ENCODE results near the gene MPPE1. TPM values are rescaled to one million over a fixed set of nuclear protein-coding genes. Genes with fewer than 3 reads are reported as not detected.

MPPE1 gene
- total RNA-seq, 1 donor from 2014 or later, result 24.6 TPM

DNA sequence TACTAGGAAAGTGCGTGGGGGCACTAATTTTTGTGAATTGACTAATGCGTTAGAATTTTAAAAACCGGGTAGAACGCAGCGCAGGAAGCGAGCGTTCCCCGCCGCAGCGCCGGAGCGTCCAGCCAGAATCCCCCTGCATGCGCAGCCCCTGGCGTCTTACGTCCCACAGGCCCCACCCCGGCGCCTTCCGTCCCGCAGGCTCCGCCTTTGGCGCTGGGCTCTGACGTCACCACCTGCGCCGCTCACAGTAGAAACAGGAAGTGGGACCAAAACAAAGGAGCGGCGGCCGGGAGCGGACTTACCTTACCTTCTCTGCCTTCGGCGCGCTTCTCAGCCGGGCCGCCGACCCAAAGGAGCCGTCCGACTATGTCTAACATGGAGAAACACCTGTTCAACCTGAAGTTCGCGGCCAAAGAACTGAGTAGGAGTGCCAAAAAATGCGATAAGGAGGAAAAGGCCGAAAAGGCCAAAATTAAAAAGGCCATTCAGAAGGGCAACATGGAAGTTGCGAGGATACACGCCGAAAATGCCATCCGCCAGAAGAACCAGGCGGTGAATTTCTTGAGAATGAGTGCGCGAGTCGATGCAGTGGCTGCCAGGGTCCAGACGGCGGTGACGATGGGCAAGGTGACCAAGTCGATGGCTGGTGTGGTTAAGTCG is 56.8 kb downstream of the MPPE1 start, which contains the start of gene CHMP1B:
CHMP1B (plus strand) TSS at position 268 of the 660 bp plus-strand sequence; CDS start at position 367, 99 bp downstream.
- peak in 1 of 2 donors; percentile 98 for DNase-seq (ENCODE audit: extremely low spot score in 2 of 2)
- Histone ChIP-seq H3K27ac (peak within 1 kb of the TSS; percentile 92), H3K27me3 (no peaks in the 10 kb centered on the region), H3K4me1 (peaks cover 23% of the 10 kb centered on the region), H3K36me3 (no peaks in the 10 kb centered on the region), H3K9me3 (no peaks in the 10 kb centered on the region), H3K4me3 (peak within 1 kb of the TSS; percentile 64 to 85)
- peak; percentile 65 to 94 for TF ChIP-seq POLR2A (IDR thresholded peaks at IDR 0.05)
- TF ChIP-seq POLR2AphosphoS5 (IDR thresholded peaks at IDR 0.05; ENCODE audit: insufficient read depth in 1 of 2, low read depth in 1 of 2), result peak; percentile 95 to 99
- no peak for TF ChIP-seq CTCF (IDR thresholded peaks at IDR 0.05)
- intact Hi-C loops (cut with DNase I), result no loop called here

DNA sequence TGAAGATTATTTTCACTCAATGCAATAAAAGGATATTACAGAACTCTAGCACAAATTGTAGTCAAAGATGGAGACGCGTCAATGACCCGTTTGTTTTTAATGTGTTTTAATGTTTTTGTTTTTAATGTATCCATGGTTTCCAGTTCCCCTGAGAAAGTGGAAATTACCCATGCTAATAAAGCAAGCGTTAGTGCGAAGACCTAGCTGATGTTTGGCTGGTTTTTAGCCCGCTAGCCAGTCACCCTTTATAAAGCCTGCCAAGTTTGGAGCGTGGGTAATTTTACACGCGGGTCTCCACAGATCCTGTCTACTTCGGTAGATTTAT is 57.3 kb downstream of the MPPE1 start:
- no peaks in the 10 kb centered on the region for H3K36me3 ChIP-seq
- no peak for DNase-seq (ENCODE audit: extremely low spot score in 2 of 2)
- H3K27ac ChIP-seq, result peak overlapping the region; percentile 92
- peaks cover 23% of the 10 kb centered on the region for H3K4me1 ChIP-seq
- TF ChIP-seq POLR2AphosphoS5 (IDR thresholded peaks at IDR 0.05; ENCODE audit: insufficient read depth in 1 of 2, low read depth in 1 of 2), result no peak
- TF ChIP-seq CTCF (IDR thresholded peaks at IDR 0.05), result no peak
- no peaks in the 10 kb centered on the region for H3K9me3 ChIP-seq
- H3K4me3 ChIP-seq, result peak overlapping the region; percentile 64 to 85
- no peaks in the 10 kb centered on the region for H3K27me3 ChIP-seq
- intact Hi-C loops (cut with DNase I), result no loop called here

DNA sequence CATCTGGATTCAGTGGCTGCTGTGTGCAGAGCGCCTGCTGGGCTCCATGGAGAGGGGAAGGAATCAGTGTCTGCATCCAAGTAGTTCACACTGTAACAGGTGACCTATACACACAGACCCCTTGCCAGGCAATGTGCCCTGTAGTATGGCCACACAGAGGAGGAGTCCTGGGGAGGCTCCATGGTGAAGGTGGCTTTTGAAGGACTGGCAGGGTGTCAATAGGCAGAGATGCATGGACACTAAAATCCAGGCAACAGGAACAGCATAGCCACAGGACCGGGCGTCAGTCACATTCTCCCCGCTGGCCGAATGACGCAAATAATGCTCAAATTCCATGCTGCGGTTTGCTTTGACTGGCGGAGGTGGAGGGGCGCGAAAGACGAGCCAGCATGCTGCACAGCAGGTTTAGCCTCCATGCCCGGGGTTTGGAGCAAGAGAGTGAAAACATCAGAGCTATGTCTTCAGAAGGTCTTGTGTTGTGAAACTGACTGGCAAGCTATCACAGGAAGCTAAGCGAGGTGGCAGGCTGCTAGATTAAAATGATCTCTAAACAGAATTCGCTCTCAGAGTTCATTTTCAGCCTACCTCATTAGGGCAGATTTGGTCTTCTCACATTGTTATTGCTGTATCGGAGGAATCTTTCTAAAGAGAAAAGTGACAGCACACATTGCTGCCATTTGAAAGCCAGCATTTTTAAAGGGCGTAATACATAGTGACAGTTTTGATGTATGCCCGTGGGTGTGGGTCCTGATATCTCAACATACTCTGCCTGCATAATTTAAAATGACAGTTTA is 58.1 kb downstream of the MPPE1 start:
- Histone ChIP-seq H3K27ac (peak overlapping the region; percentile 92), H3K27me3 (no peaks in the 10 kb centered on the region), H3K4me3 (peak overlapping the region; percentile 64 to 85), H3K4me1 (peaks cover 23% of the 10 kb centered on the region), H3K9me3 (no peaks in the 10 kb centered on the region), H3K36me3 (no peaks in the 10 kb centered on the region)
- DNase-seq (ENCODE audit: extremely low spot score in 2 of 2), result no peak
- no peak for TF ChIP-seq POLR2A (IDR thresholded peaks at IDR 0.05)
- TF ChIP-seq POLR2AphosphoS5 (IDR thresholded peaks at IDR 0.05; ENCODE audit: insufficient read depth in 1 of 2, low read depth in 1 of 2), result peak in 1 of 2 donors; percentile 58
- intact Hi-C loops (cut with DNase I), result no loop called here

GRCh38 chr18:11849279-11849678 is 58.8 kb downstream of the MPPE1 start:
- H3K36me3 ChIP-seq, result no peaks in the 10 kb centered on the region
- intact Hi-C loops (cut with DNase I), result no loop called here
- H3K9me3 ChIP-seq, result no peaks in the 10 kb centered on the region
- TF ChIP-seq POLR2AphosphoS5 (IDR thresholded peaks at IDR 0.05; ENCODE audit: insufficient read depth in 1 of 2, low read depth in 1 of 2) (no peak), POLR2A (IDR thresholded peaks at IDR 0.05) (no peak), CTCF (IDR thresholded peaks at IDR 0.05) (no peak)
- no peak overlapping the region for H3K4me3 ChIP-seq
- peak overlapping the region; percentile 92 for H3K27ac ChIP-seq
- H3K4me1 ChIP-seq, result peaks cover 23% of the 10 kb centered on the region
- no peaks in the 10 kb centered on the region for H3K27me3 ChIP-seq
- no peak for DNase-seq (ENCODE audit: extremely low spot score in 2 of 2)

DNA sequence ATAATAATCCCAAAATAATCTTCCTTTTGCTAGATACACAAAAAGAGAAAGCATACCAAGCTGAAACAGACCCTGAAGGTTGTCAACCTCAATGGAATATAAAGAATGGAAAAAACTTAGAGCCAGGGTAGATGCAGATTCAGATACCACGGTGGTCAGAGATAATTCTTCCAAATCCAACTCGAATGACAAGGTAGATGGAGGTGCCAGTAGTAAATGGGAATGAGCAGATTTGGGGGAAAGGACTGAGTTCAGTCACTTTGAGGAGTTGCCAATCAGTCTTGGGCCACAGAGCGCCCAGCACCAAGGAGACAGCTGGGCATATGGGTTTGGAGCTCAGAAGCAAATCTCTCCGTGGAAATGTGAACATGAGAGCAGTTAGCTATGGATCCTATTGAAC is 60.3 kb downstream of the MPPE1 start:
- TF ChIP-seq POLR2A (IDR thresholded peaks at IDR 0.05), result no peak
- TF ChIP-seq POLR2AphosphoS5 (IDR thresholded peaks at IDR 0.05; ENCODE audit: insufficient read depth in 1 of 2, low read depth in 1 of 2), result no peak
- no peak for TF ChIP-seq CTCF (IDR thresholded peaks at IDR 0.05)
- Histone ChIP-seq H3K27me3 (no peaks in the 10 kb centered on the region), H3K4me3 (no peak overlapping the region), H3K27ac (no peak overlapping the region), H3K9me3 (no peaks in the 10 kb centered on the region), H3K4me1 (peaks cover 10% of the 10 kb centered on the region), H3K36me3 (no peaks in the 10 kb centered on the region)
- intact Hi-C loops (cut with DNase I), result no loop called here
- no peak for DNase-seq (ENCODE audit: extremely low spot score in 2 of 2)

Measured in vagina (tissue), 2 donors.